GM12872 (cell line): ENCODE results near the gene RGS19.

Experiments
- CTCF ChIP-seq: IDR thresholded peaks from 3 replicates; pipeline ENCODE4 v1.5.1; 2011; ENCODE audit warnings: low read depth, mild to moderate bottlenecking, low read length, moderate library complexity; ENCODE audit not compliant: insufficient read depth

Gene RGS19

DNA sequence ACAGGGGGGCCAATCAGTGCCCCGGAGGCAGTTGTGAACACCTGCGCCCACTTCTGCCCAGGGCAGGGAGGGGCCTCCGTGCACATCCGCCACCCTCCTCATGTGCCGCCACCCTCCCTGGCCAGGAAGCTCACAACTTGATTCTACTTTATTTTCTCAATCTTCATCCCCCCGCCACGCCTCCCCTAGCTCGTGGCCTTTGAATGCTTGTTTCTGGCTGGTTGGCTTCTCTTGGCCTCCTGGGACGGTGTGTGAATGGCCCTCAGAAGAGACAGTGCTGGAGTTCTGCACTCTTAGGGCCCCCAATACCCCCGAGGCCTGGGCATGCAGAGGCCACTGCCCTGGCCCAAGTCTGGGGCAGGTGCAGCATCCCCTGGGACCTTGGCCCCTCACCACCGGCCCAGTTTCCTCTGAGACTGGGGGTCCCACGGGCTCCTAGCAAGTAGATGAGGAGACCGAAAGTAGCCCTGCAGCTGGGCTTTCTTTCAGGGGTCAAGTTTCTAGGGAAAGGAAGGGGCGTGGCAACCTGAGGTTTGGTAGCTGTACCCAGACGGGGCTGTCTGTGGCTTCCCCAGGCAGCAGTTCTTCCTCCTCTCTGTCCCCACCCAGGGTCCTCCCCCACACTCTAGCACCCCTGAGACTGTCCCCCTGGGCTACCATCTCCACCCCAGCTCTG lies 1.3 kb downstream of the RGS19 start:
- TF ChIP-seq CTCF: no peak

GRCh38 chr20:64077541-64077875 lies 1.8 kb downstream of the RGS19 start:
- TF ChIP-seq CTCF: no peak

DNA sequence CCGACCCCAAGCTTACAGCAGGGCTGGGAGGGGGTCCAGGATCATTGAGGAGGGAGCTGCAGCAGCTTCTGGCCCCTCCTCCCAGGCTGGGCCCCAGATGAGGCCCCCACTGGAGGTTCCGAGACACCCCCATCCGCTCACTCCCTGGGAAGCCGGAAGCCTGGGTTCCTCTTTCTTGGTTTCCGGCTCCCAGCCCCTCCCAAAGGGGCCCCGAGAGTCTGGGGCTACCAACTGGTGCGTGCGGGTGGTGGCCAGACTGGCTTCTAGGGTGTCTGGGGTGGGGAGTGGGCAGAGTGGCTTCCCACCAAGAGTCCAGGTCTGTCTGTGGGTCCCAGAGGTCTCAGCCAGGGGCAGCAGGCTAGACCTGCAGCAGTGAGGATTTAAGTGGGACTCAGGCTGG lies 2.2 kb downstream of the RGS19 start:
- no peak for TF ChIP-seq CTCF

GRCh38 chr20:64076061-64076997 lies 3.0 kb downstream of the RGS19 start:
- TF ChIP-seq CTCF: no peak

DNA sequence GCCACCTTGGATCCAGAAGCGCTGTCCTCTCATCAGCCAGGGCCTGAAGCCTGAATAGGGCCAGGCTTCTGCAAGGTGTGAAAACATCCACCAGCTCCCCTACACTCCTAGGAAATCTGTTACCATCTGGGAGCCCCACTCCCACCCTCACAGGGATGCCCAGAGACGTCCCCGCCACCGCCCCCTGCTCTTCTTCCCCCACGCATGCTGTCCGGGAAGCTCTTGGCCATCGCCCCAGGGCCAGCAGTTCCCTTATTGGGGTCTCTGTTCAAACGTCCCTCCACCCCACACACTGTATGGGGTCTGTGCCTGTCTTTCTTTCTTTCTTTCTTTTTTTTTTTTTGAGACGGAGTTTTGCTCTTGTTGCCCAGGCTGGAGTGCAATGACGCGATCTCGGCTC lies 3.8 kb downstream of the RGS19 start:
- TF ChIP-seq CTCF: no peak

DNA sequence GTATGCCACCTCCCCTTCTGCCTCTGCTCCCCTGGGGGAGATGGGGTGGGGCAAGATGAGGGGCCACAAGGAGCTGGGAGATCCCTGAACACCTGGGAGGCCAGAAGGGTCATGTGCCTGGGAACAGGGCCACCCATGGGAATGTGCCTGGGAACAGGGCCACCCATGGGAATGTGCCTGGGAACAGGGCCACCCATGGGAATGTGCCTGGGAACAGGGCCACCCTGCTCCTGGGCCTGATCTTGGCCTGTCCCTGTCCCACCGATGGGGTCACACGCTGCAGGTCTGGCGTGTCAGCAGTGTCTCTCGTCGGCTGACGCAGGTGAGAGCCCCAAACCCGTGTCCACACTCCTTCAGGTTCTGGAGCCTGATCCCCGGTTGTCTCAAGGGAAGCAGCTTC lies 4.4 kb downstream of the RGS19 start:
- TF ChIP-seq CTCF: no peak

- TF ChIP-seq CTCF: no peak
Observed at GRCh38 chr20:64074184-64074789, 5.0 kb downstream of the RGS19 start.
